GM18858 (cell line): Measurements from ENCODE around the gene PET100.

ENCODE experiments used
- ATAC-seq: cut with Tn5 transposase; IDR thresholded peaks from one replicate; pipeline ENCODE4 v1.9.1; 2021; ENCODE audit not compliant: unreplicated experiment

PET100 gene

GRCh38 chr19:7629347-7630054, at the start of gene PET100, which contains the start of gene XAB2:
TSS of gene PET100 (plus strand) at chr19:7629793. CDS start at chr19:7629834, 41 bp downstream.
TSS of gene XAB2 (minus strand) at chr19:7629545. CDS start at chr19:7629527, 18 bp downstream.
- ATAC-seq, result peak; percentile 82

- no peak for ATAC-seq
Measured at GRCh38 chr19:7582446-7582845, 47.1 kb upstream of the PET100 start.

GRCh38 chr19:7589822-7590221, 39.8 kb upstream of the PET100 start:
- ATAC-seq, result no peak

- no peak for ATAC-seq
Measured at GRCh38 chr19:7590256-7590655, 39.3 kb upstream of the PET100 start.

- no peak for ATAC-seq
Measured at GRCh38 chr19:7595466-7596133, 34.0 kb upstream of the PET100 start, which contains the start of gene CAMSAP3. TSS of gene CAMSAP3 (plus strand) at chr19:7595863. CDS start at chr19:7596003, 140 bp downstream.

- no peak for ATAC-seq
Measured at GRCh38 chr19:7596211-7596937, 33.2 kb upstream of the PET100 start.

- no peak for ATAC-seq
Measured at GRCh38 chr19:7597689-7598088, 31.9 kb upstream of the PET100 start.

GRCh38 chr19:7598180-7598579, 31.4 kb upstream of the PET100 start:
- no peak for ATAC-seq

- ATAC-seq, result no peak
Measured at GRCh38 chr19:7600721-7601120, 28.9 kb upstream of the PET100 start.

GRCh38 chr19:7602240-7602934, 27.2 kb upstream of the PET100 start:
- no peak for ATAC-seq

GRCh38 chr19:7602935-7603497, 26.6 kb upstream of the PET100 start:
- no peak for ATAC-seq

- no peak for ATAC-seq
Measured at GRCh38 chr19:7603919-7604318, 25.7 kb upstream of the PET100 start.

GRCh38 chr19:7605490-7606222, 23.9 kb upstream of the PET100 start:
- no peak for ATAC-seq

GRCh38 chr19:7606289-7606688, 23.3 kb upstream of the PET100 start:
- no peak for ATAC-seq

- ATAC-seq, result no peak
Measured at GRCh38 chr19:7607212-7607873, 22.2 kb upstream of the PET100 start.

GRCh38 chr19:7607874-7608560, 21.6 kb upstream of the PET100 start:
- ATAC-seq, result no peak

GRCh38 chr19:7610491-7611240, 18.9 kb upstream of the PET100 start:
- no peak for ATAC-seq

- ATAC-seq, result no peak
Measured at GRCh38 chr19:7611541-7612279, 17.9 kb upstream of the PET100 start.
